Loucy (cell line): Measurements from ENCODE around the gene DKK3.
A peak's percentile ranks its signal among the peaks of the same experiment; 100 is the strongest.

Experiments
- H2AFZ ChIP-seq: fragments of 200-600 bp; sonication (generic); 2 replicates; pipeline ENCODE4 v1.6.0; 2016; ENCODE audit warnings: antibody characterized with exemption, mild to moderate bottlenecking, low read length, moderate library complexity
- H3F3A ChIP-seq: fragments of 200-600 bp; 2 replicates; pipeline ENCODE4 v1.6.0; 2016; ENCODE audit warnings: antibody characterized with exemption, low read depth, mild to moderate bottlenecking
- H3K27me3 ChIP-seq: fragments of 200-600 bp; sonication (generic); 2 replicates; pipeline ENCODE4 v1.6.1; 2014; ENCODE audit warnings: low read length, mild to moderate bottlenecking; ENCODE audit not compliant: insufficient read depth, poor library complexity, severe bottlenecking
- H3K36me3 ChIP-seq: fragments of 200-600 bp; sonication (generic); 2 replicates; pipeline ENCODE4 v1.6.1; 2016; ENCODE audit warnings: low read length; ENCODE audit not compliant: insufficient read depth
- H3K4me1 ChIP-seq: fragments of 200-600 bp; sonication (generic); 2 replicates; pipeline ENCODE4 v1.5.1; 2014; ENCODE audit warnings: low read length, mild to moderate bottlenecking; ENCODE audit not compliant: insufficient read depth, poor library complexity, severe bottlenecking
- H3K4me2 ChIP-seq: fragments of 200-600 bp; sonication (generic); 2 replicates; pipeline ENCODE4 v1.6.0; 2014; ENCODE audit warnings: antibody characterized with exemption, low read length, low read depth, mild to moderate bottlenecking; ENCODE audit not compliant: poor library complexity, severe bottlenecking
- H3K4me3 ChIP-seq: fragments of 200-600 bp; sonication (generic); 2 replicates; pipeline ENCODE4 v1.5.1; 2014; ENCODE audit warnings: low read length, mild to moderate bottlenecking, mixed read lengths; ENCODE audit not compliant: poor library complexity, severe bottlenecking
- H3K79me2 ChIP-seq: fragments of 200-600 bp; sonication (generic); 2 replicates; pipeline ENCODE4 v1.6.1; 2014; ENCODE audit warnings: low read length; ENCODE audit not compliant: insufficient read depth
- H3K9ac ChIP-seq: fragments of 200-600 bp; sonication (generic); 2 replicates; pipeline ENCODE4 v1.6.0; 2014; ENCODE audit warnings: mild to moderate bottlenecking, low read depth, low read length, moderate library complexity; ENCODE audit not compliant: poor library complexity, severe bottlenecking
- H3K9me2 ChIP-seq: fragments of 200-600 bp; sonication (generic); replicated peaks from 2 replicates; pipeline ENCODE4 v1.6.1; 2016; ENCODE audit warnings: low read depth, low read length, mixed read lengths
- H3K9me3 ChIP-seq: fragments of 200-600 bp; sonication (generic); 2 replicates; pipeline ENCODE4 v1.6.1; 2014; ENCODE audit warnings: mild to moderate bottlenecking, antibody characterized with exemption, low read length, low read depth; ENCODE audit not compliant: insufficient read depth
- H4K20me1 ChIP-seq: fragments of 200-600 bp; sonication (generic); 2 replicates; pipeline ENCODE4 v1.6.0; 2014; ENCODE audit warnings: antibody characterized with exemption, low read length, mild to moderate bottlenecking; ENCODE audit not compliant: insufficient read depth, poor library complexity, severe bottlenecking
- EZH2phosphoT487 ChIP-seq: fragments of 200-600 bp; IDR thresholded peaks from 2 replicates; pipeline ENCODE4 v1.6.1; 2018; ENCODE audit warnings: antibody characterized with exemption, mild to moderate bottlenecking, moderate library complexity, borderline replicate concordance
- TF ChIP-seq, protein P1 (sequence below): fragments of 200-600 bp; sonication (generic); conservative IDR thresholded peaks from 2 replicates; pipeline ENCODE4 v1.5.1; 2014; ENCODE audit warnings: mild to moderate bottlenecking, antibody characterized with exemption, low read length

DKK3 gene

DNA sequence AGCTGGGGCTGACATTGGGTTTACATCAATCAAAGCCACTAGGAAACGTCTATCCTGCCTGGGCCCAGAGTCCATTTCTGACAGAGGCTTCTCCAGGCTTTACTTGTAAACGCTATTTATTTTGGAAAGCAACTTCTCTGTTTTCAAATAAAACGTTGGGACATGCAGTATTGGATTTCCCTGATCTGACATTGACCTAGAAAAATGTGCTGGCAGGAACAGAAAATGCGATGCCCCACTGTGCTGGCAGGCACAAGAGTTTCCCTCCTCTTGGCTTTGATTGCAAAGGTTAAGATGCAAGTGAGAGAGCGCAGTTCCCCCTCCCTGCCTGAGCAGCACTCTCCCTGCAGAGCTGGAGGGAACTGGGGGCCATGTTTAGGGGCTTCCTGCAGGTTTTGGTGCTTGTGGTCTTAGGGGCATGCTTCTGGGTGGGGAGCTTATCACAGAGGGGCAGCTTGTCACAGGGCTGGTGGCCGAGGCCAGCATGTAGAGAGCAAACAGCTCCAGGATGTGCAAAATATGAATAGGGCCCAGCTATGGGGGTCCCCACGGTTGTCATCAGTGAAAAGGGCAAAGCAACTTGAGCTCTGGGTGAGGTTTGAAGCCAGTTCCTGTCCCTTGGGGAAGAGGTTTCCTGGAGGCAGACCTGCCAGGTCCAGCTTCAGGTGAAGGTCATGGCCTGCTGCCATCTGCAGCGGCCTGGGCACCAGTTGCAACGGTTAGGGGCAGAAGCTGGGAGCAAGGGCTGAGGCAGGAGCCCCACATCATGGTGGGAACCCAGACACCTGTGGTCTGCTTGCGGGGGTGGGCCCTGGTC is 42.3 kb upstream of the DKK3 start:
- no peaks in the 10 kb centered on the region for H3K9me3 ChIP-seq
- no peaks in the 10 kb centered on the region for H3K27me3 ChIP-seq
- H3K36me3 ChIP-seq: no peaks in the 10 kb centered on the region
- TF ChIP-seq, protein P1, sequence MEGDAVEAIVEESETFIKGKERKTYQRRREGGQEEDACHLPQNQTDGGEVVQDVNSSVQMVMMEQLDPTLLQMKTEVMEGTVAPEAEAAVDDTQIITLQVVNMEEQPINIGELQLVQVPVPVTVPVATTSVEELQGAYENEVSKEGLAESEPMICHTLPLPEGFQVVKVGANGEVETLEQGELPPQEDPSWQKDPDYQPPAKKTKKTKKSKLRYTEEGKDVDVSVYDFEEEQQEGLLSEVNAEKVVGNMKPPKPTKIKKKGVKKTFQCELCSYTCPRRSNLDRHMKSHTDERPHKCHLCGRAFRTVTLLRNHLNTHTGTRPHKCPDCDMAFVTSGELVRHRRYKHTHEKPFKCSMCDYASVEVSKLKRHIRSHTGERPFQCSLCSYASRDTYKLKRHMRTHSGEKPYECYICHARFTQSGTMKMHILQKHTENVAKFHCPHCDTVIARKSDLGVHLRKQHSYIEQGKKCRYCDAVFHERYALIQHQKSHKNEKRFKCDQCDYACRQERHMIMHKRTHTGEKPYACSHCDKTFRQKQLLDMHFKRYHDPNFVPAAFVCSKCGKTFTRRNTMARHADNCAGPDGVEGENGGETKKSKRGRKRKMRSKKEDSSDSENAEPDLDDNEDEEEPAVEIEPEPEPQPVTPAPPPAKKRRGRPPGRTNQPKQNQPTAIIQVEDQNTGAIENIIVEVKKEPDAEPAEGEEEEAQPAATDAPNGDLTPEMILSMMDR: no peak
- TF ChIP-seq EZH2phosphoT487: no peak
- no peaks in the 10 kb centered on the region for H3K79me2 ChIP-seq
- H3F3A ChIP-seq: no peaks in the 10 kb centered on the region
- H3K9me2 ChIP-seq: no peaks in the 10 kb centered on the region
- peaks cover 30% of the 10 kb centered on the region for H3K4me1 ChIP-seq
- H2AFZ ChIP-seq: peak overlapping the region; percentile 77
- no peaks in the 10 kb centered on the region for H4K20me1 ChIP-seq
- H3K4me2 ChIP-seq: peak overlapping the region; percentile 57
- H3K9ac ChIP-seq: peak overlapping the region; percentile 54
- peak overlapping the region; percentile 20 for H3K4me3 ChIP-seq

DNA sequence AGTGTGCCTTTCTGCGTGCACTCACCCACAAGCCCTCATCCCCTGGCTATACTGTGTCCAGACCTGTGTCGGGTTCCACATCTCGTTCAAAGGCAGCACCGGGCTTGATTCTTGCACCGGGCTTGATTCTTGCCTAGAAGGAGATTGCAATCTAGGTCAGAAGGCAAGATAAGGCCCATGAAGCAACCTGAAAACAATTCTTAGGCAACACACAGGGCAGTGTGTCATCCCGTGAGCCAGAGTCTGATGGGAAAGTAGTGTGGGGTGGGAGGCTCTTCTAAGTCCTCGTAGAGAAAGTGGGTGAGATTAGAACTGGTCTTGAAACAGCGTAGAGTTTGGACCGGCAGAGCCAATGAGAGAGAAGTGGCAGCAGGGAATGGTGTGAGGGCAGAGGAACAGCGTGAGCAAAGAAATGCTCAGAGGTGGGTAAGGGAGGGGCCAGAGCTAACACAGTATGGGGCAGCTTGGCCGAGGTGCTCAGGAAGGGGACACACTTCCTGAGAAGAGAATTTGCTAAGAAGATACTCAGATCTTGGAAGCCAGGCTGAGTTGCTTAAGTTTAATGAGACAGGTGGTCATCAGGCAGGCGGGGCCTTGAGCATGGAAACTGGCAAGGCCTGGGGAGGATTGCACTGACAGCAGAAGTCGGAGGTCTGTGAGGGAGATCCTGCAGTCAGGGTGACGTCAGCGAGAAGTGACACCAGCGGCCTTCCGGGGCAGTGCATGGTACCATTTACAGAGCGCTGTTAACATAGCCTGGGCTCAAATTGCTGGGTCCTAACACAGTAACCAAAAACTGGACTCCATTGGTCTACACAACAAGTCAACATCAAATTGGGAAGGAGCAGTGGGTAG is 40.7 kb upstream of the DKK3 start:
- peaks cover 30% of the 10 kb centered on the region for H3K4me1 ChIP-seq
- no peaks in the 10 kb centered on the region for H3K27me3 ChIP-seq
- no peak overlapping the region for H3K4me3 ChIP-seq
- TF ChIP-seq, protein P1: no peak
- no peak for TF ChIP-seq EZH2phosphoT487
- H2AFZ ChIP-seq: no peak overlapping the region
- no peaks in the 10 kb centered on the region for H3K9me3 ChIP-seq
- H4K20me1 ChIP-seq: no peaks in the 10 kb centered on the region
- no peaks in the 10 kb centered on the region for H3K36me3 ChIP-seq
- no peaks in the 10 kb centered on the region for H3K9me2 ChIP-seq
- H3F3A ChIP-seq: no peaks in the 10 kb centered on the region
- H3K9ac ChIP-seq: no peak overlapping the region
- H3K4me2 ChIP-seq: no peak overlapping the region
- no peaks in the 10 kb centered on the region for H3K79me2 ChIP-seq

DNA sequence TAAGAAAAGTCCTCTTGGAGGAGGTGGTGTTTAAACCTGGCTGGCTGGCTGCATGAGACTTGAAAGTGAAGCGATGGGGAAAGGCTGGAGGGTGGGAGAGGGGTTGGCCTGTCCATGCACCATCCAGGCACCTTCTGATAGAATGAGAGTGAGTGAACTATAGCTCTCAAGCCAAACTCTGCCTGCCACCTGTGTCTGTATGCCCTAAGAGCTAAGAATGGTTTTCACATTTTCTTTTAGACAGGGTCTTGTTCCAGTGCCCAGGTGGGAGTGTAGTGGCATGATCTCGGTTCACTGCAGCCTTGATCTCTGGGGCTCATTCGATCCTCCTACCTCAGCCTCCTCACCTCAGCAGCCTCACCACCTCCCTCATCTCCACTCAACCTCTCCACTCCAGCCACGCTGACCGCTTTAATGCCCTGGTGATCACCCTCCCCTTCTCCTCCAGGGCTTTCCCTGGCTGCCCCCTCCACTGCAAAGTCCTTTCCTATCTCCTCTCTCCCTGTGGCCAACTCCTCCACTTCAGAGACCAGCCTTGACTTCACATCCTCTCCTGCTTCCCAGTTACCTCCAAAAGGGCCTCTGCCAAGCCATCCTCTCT is 38.3 kb upstream of the DKK3 start:
- Histone ChIP-seq H3K9ac (no peak overlapping the region), H3K4me1 (peaks cover 30% of the 10 kb centered on the region), H3K9me3 (no peaks in the 10 kb centered on the region), H3F3A (no peaks in the 10 kb centered on the region), H4K20me1 (no peaks in the 10 kb centered on the region), H3K27me3 (no peaks in the 10 kb centered on the region), H2AFZ (no peak overlapping the region), H3K79me2 (no peaks in the 10 kb centered on the region), H3K4me2 (no peak overlapping the region), H3K4me3 (no peak overlapping the region), H3K36me3 (no peaks in the 10 kb centered on the region), H3K9me2 (no peaks in the 10 kb centered on the region)
- TF ChIP-seq EZH2phosphoT487: no peak
- TF ChIP-seq, protein P1: no peak
